RWPE2 (cell line): Measurements from ENCODE around the gene DGKA.
"Not testable (repeated sequence)": the region's sequence is repeated elsewhere in the genome, so short reads cannot be mapped to it uniquely, and the experiment has no call there.

ENCODE experiments used
- ATAC-seq: fragments of 200-7000 bp; cut with Tn5 transposase; 3 replicates; pipeline ENCODE4 v1.9.1; 2021; ENCODE audit warnings: low read depth
- DNase-seq: peaks from one replicate; pipeline ENCODE4 v3.0.0-alpha.2; 2020; ENCODE audit warnings: low spot score
- H3K27ac ChIP-seq: fragments of 450-650 bp; 2 replicates; pipeline ENCODE4 v1.5.1; 2017; ENCODE audit warnings: mild to moderate bottlenecking; ENCODE audit not compliant: poor library complexity, severe bottlenecking
- H3K27me3 ChIP-seq: fragments of 250-450 bp; sonication (Bioruptor Pico); 2 replicates; pipeline ENCODE4 v1.5.1; 2021; ENCODE audit warnings: mild to moderate bottlenecking, moderate library complexity; ENCODE audit not compliant: insufficient read depth, poor library complexity, severe bottlenecking
- H3K36me3 ChIP-seq: fragments of 250-450 bp; sonication (Bioruptor Pico); 2 replicates; pipeline ENCODE4 v1.5.1; 2020; ENCODE audit warnings: low read depth, mild to moderate bottlenecking, moderate library complexity
- H3K4me1 ChIP-seq: fragments of 250-450 bp; sonication (Bioruptor Pico); 2 replicates; pipeline ENCODE4 v1.5.1; 2021; ENCODE audit warnings: mild to moderate bottlenecking, moderate library complexity; ENCODE audit not compliant: insufficient read depth, poor library complexity, severe bottlenecking
- H3K4me3 ChIP-seq: fragments of 250-450 bp; sonication (Bioruptor Pico); 2 replicates; pipeline ENCODE4 v1.5.1; 2021; ENCODE audit warnings: mild to moderate bottlenecking, moderate library complexity; ENCODE audit not compliant: severe bottlenecking
- H3K9me3 ChIP-seq: fragments of 250-450 bp; sonication (Bioruptor Pico); 2 replicates; pipeline ENCODE4 v1.5.1; 2021; ENCODE audit warnings: mild to moderate bottlenecking, moderate library complexity; ENCODE audit not compliant: severe bottlenecking
- CTCF ChIP-seq: fragments of 450-650 bp; IDR thresholded peaks from one replicate; pipeline ENCODE4 v1.5.1; 2017; ENCODE audit warnings: mild to moderate bottlenecking, moderate library complexity; ENCODE audit not compliant: poor library complexity, severe bottlenecking

DGKA gene

GRCh38 chr12:55996715-55997534 is 66.0 kb downstream of the DGKA start, which contains the start of gene SUOX:
SUOX (plus strand) TSS chr12:55997276; CDS start chr12:56002222, 4,946 bp downstream.
- Histone ChIP-seq H3K27me3 (no peaks in the 10 kb centered on the region), H3K4me1 (no peaks in the 10 kb centered on the region), H3K9me3 (no peaks in the 10 kb centered on the region), H3K36me3 (peaks cover 22% of the 10 kb centered on the region), H3K4me3 (peak within 1 kb of the TSS; percentile 45), H3K27ac (peak within 1 kb of the TSS; percentile 37)
- TF ChIP-seq CTCF = peak; percentile 2
- DNase-seq (peak; percentile 95), ATAC-seq (peak; percentile 99)

- Histone ChIP-seq H3K27ac (peak overlapping the region; percentile 37), H3K27me3 (no peaks in the 10 kb centered on the region), H3K36me3 (peaks cover 17% of the 10 kb centered on the region), H3K4me3 (peak overlapping the region; percentile 45), H3K4me1 (no peaks in the 10 kb centered on the region), H3K9me3 (no peaks in the 10 kb centered on the region)
- TF ChIP-seq CTCF = no peak
- ATAC-seq (peak; percentile 44), DNase-seq (no peak)
Measured at GRCh38 chr12:55997535-55997859, 66.5 kb downstream of the DGKA start.

GRCh38 chr12:55999522-55999921 is 68.6 kb downstream of the DGKA start:
- not testable (repeated sequence) for H3K27me3 ChIP-seq, ATAC-seq, H3K27ac ChIP-seq, H3K4me3 ChIP-seq, H3K36me3 ChIP-seq, H3K9me3 ChIP-seq, H3K4me1 ChIP-seq, DNase-seq

- H3K27me3 ChIP-seq, DNase-seq, H3K4me1 ChIP-seq, H3K27ac ChIP-seq, H3K4me3 ChIP-seq, H3K36me3 ChIP-seq, H3K9me3 ChIP-seq, ATAC-seq: not testable (repeated sequence)
Measured at GRCh38 chr12:55999999-56000540, 69.1 kb downstream of the DGKA start.

GRCh38 chr12:56001487-56002100 is 70.6 kb downstream of the DGKA start:
- H3K36me3 ChIP-seq = no peaks in the 10 kb centered on the region; the same call in 1 of the 2 replicates
- H3K4me3 ChIP-seq = no peak overlapping the region
- no peak for TF ChIP-seq CTCF
- DNase-seq (no peak), ATAC-seq (no peak)
- no peaks in the 10 kb centered on the region for H3K27me3 ChIP-seq
- H3K9me3 ChIP-seq = no peaks in the 10 kb centered on the region
- H3K4me1 ChIP-seq = no peaks in the 10 kb centered on the region
- no peak overlapping the region for H3K27ac ChIP-seq

GRCh38 chr12:56003376-56003775 is 72.4 kb downstream of the DGKA start:
- ATAC-seq, H3K4me1 ChIP-seq, H3K4me3 ChIP-seq, DNase-seq, H3K36me3 ChIP-seq, H3K9me3 ChIP-seq, H3K27ac ChIP-seq, H3K27me3 ChIP-seq: not testable (repeated sequence)
